ENCODE measurements around the gene FBLN7.
A peak's percentile ranks its signal among the peaks of the same experiment; 100 is the strongest.

The FBLN7 gene

GRCh38 chr2:112121682-112122254, 16.4 kb upstream of the FBLN7 start:
- TF ChIP-seq CTCF (IDR thresholded peaks at IDR 0.05): peak; percentile 48 to 65
- DNase-seq: no peak
- intact Hi-C loops (cut with DNase I; ENCODE audit: low total_unique reads): loop anchor here (5.0 to 10.0 kb wide), 2 partner anchors 136 to 313 kb away; partner anchors contain the start of genes RGPD8 and ZC3H8
- H3K4me3 ChIP-seq: no peak overlapping the region
- no peak overlapping the region for H3K27ac ChIP-seq
- H3K36me3 ChIP-seq: peaks cover 4 to 18% (median 9%) of the 10 kb centered on the region in 3 donors
- H3K4me1 ChIP-seq: no peaks in the 10 kb centered on the region
- H3K27me3 ChIP-seq: no peaks in the 10 kb centered on the region
- no peaks in the 10 kb centered on the region for H3K9me3 ChIP-seq

- no peak for TF ChIP-seq CTCF (IDR thresholded peaks at IDR 0.05)
- no peaks in the 10 kb centered on the region for H3K36me3 ChIP-seq
- H3K4me1 ChIP-seq: no peaks in the 10 kb centered on the region
- no peak overlapping the region for H3K27ac ChIP-seq
- H3K27me3 ChIP-seq: no peaks in the 10 kb centered on the region
- DNase-seq: no peak
- no peak overlapping the region for H3K4me3 ChIP-seq
- H3K9me3 ChIP-seq: no peaks in the 10 kb centered on the region
- intact Hi-C loops (cut with DNase I; ENCODE audit: low total_unique reads): loop anchor here (10.0 kb wide), 1 partner anchor 306 kb away; the partner anchor contains the start of gene RGPD8
These were observed 9.1 kb upstream of the FBLN7 start for GRCh38 chr2:112129060-112129459.

GRCh38 chr2:112133344-112133743, 4.8 kb upstream of the FBLN7 start:
- Histone ChIP-seq H3K27me3 (no peaks in the 10 kb centered on the region), H3K36me3 (no peaks in the 10 kb centered on the region), H3K9me3 (no peaks in the 10 kb centered on the region), H3K4me3 (no peak overlapping the region), H3K27ac (no peak overlapping the region), H3K4me1 (peaks cover 0 to 13% (median 2%) of the 10 kb centered on the region in 4 donors)
- TF ChIP-seq CTCF (IDR thresholded peaks at IDR 0.05): no peak
- no peak for DNase-seq
- intact Hi-C loops (cut with DNase I; ENCODE audit: low total_unique reads): no loop called here

- no peak overlapping the region for H3K4me3 ChIP-seq
- H3K27ac ChIP-seq: no peak overlapping the region
- H3K9me3 ChIP-seq: no peaks in the 10 kb centered on the region
- peaks cover 0 to 18% (median 2%) of the 10 kb centered on the region in 4 donors for H3K4me1 ChIP-seq
- no peaks in the 10 kb centered on the region for H3K27me3 ChIP-seq
- intact Hi-C loops (cut with DNase I; ENCODE audit: low total_unique reads): no loop called here
- no peak for DNase-seq
- no peaks in the 10 kb centered on the region for H3K36me3 ChIP-seq
- TF ChIP-seq CTCF (IDR thresholded peaks at IDR 0.05): no peak
These were observed 4.1 kb upstream of the FBLN7 start for GRCh38 chr2:112134120-112134519.

GRCh38 chr2:112136096-112136495, 2.1 kb upstream of the FBLN7 start:
- H3K9me3 ChIP-seq: no peaks in the 10 kb centered on the region
- H3K27ac ChIP-seq: no peak overlapping the region
- H3K4me1 ChIP-seq: peaks cover 0 to 25% (median 2%) of the 10 kb centered on the region in 4 donors
- H3K36me3 ChIP-seq: no peaks in the 10 kb centered on the region
- intact Hi-C loops (cut with DNase I; ENCODE audit: low total_unique reads): no loop called here
- no peak overlapping the region for H3K4me3 ChIP-seq
- no peaks in the 10 kb centered on the region for H3K27me3 ChIP-seq
- no peak for TF ChIP-seq CTCF (IDR thresholded peaks at IDR 0.05)
- DNase-seq: no peak
